Panc1 (cell line): ENCODE measurements around the gene PITX1.

ENCODE experiments used
- POLR2AphosphoS5 ChIP-seq: IDR thresholded peaks from 2 replicates; pipeline ENCODE4 v1.6.1; 2012; ENCODE audit warnings: mild to moderate bottlenecking, low read depth, low read length, moderate library complexity
- SIN3A ChIP-seq: IDR thresholded peaks from 2 replicates; pipeline ENCODE4 v1.6.1; 2012; ENCODE audit warnings: low read depth, mild to moderate bottlenecking, low read length, moderate library complexity, borderline replicate concordance; ENCODE audit not compliant: insufficient read depth
- TCF7L2 ChIP-seq: IDR thresholded peaks from 2 replicates; pipeline ENCODE4 v1.6.1; 2011; ENCODE audit warnings: mild to moderate bottlenecking, low read depth, low read length, inconsistent platforms
- TF ChIP-seq, protein P1 (sequence below): fragments of 450-650 bp; IDR thresholded peaks from 2 replicates; pipeline ENCODE4 v1.5.1; 2017; ENCODE audit warnings: mild to moderate bottlenecking

- TF ChIP-seq, protein P1, sequence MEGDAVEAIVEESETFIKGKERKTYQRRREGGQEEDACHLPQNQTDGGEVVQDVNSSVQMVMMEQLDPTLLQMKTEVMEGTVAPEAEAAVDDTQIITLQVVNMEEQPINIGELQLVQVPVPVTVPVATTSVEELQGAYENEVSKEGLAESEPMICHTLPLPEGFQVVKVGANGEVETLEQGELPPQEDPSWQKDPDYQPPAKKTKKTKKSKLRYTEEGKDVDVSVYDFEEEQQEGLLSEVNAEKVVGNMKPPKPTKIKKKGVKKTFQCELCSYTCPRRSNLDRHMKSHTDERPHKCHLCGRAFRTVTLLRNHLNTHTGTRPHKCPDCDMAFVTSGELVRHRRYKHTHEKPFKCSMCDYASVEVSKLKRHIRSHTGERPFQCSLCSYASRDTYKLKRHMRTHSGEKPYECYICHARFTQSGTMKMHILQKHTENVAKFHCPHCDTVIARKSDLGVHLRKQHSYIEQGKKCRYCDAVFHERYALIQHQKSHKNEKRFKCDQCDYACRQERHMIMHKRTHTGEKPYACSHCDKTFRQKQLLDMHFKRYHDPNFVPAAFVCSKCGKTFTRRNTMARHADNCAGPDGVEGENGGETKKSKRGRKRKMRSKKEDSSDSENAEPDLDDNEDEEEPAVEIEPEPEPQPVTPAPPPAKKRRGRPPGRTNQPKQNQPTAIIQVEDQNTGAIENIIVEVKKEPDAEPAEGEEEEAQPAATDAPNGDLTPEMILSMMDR: no peak
- TF ChIP-seq TCF7L2 (no peak), POLR2AphosphoS5 (no peak; the same call in 1 of the 2 replicates), SIN3A (0 out of 2 replicates have a peak, but pooled peaks have one; percentile 6)
Observed at GRCh38 chr5:135033901-135034235, at the start of gene PITX1.
